ENCODE data around the gene DNM1.
"Not testable (repeated sequence)": the region's sequence is repeated elsewhere in the genome, so short reads cannot be mapped to it uniquely, and the experiment has no call there.

DNM1 gene

DNA sequence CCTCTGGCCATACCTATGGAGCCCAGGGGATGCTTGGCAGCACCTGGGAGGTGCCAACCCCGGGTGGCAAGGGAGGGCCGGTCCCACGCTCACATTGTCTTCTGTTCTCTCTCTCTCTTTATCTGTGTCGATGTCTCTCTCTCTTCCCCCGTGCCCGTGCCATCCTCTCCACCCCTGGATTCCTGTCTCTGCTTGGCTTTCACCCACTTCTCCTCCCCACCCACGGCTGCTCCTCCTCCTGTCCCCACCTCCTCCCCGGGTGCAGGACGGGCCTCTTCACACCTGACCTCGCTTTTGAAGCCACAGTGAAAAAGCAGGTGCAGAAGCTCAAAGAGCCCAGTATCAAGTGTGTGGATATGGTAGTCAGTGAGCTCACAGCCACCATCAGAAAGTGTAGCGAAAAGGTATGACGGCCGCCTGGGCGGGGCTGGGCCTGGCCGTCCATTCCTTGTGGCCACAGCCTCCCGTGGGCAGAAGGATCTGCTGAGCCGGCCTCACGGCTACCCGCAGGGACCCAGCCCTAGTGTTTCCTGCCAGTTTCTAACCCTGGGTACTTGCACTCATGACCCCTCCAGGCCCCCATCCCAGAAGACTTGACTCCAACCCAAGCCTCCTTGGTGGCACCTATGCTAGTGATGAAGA is 22.7 kb downstream of the DNM1 start:
- DNase-seq (ENCODE audit: low spot score), result no peak

DNA sequence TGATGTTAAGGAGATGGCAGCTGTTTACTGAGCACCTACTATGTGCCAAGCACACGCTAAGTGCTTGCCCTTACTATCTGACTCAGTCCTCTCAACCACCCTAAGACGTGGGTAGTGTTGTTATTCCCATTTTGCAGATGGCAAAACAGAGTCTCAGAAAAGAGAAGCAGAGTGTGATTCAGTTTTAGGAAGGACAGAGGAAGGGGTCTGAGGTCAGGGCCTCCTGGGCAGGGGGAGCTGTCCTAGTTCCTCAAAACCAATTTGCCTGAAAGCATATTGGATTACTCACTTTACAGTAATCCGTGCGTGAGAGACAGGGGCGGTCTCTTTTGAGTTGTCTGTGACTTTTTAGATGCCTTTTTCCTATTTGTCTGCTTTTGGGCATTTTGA is 23.2 kb downstream of the DNM1 start:
- no peak for DNase-seq (ENCODE audit: low spot score)

DNA sequence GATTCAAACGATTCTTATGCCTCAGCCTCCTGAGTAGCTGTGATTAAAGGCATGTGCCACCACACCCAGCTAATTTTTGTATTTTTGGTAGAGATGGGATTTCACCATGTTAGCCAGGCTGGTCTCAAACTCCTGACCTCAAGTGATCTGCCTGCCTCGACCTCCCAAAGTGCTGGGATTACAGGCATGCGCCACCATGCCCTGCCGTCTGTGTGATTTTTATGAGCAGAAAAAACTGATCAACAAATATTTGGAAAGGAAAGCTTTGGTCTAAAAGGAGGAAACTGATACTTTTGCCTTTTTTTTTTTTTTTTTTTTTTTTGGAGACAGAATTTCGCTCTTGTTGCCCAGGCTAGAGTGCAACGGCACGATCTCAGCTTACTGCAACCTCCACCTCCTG is 27.7 kb downstream of the DNM1 start:
- DNase-seq (ENCODE audit: low spot score), result not testable (repeated sequence)

DNA sequence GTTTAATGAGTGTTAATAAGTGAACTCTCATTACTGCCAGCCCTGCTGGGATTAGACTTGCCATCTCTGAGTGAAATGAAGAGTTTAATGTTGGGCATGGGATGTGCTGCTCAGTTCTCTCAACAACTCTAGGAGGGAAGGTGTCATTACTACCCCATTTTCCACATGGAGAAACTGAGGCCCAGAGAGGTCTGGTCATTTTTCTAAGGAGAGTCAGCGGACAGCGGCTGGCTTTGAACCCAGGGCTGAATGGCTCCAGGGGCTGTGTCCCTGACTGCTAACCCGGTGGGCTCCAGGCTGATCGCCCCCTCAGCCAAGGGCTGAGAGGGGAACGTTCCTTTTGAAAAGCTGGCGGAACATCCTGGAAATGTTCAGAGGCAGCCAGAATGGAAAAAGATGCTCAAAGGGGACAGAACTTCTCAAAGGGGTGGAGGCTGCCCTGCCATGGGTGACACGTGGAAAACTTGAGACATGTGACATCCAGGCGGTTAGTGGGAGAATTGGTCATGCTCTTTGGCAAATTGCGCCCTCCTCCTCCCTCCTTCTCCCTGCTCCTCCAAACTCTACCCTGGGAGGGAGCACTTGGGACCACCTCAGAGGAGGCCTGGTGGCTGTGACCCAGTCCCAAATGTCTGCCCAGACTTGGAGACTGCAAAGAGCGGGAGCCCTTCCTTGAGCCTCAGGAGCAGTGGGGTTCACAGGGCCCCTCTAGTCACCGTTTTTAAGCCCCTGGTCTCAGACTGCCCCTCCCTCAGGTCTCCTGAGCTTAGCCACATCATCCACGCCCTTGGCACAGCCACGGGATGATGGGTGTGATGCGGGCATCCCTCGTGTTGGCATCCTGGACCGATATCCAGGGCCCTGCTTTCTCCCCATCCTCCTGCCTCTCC is 28.7 kb downstream of the DNM1 start:
- DNase-seq (ENCODE audit: low spot score), result no peak

GRCh38 chr9:128232528-128233428 is 29.6 kb downstream of the DNM1 start:
- no peak for DNase-seq (ENCODE audit: low spot score)

DNA sequence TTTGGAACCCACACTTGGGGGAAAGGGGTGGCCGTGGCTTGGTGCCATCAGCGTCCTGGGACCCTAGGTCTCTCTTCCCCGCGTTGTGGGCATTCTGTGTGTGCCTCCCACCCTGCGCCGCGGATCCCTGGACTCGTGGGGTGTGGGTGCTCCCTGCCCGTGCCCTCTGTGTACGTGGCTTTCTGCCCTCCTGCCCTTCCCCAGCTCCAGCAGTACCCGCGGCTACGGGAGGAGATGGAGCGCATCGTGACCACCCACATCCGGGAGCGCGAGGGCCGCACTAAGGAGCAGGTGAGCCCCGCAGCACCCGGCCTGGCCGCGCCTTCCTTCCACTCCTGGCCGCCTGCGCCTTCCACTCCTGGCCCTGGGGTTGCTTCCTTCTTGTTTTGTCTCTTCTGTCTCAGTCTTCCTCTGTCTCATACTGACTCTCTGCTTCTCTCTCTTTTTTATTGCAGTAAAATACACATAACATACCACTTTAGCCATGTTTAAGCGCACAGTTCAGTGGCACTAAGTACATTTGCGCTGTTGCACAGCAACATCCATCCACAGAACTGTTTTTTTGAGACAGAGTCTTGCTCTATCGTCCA is 30.7 kb downstream of the DNM1 start:
- no peak for DNase-seq (ENCODE audit: low spot score)

- DNase-seq (ENCODE audit: low spot score), result no peak
Measured at GRCh38 chr9:128242124-128242523, 38.9 kb downstream of the DNM1 start.

- DNase-seq (ENCODE audit: low spot score), result no peak
Measured at GRCh38 chr9:128242828-128243214, 39.6 kb downstream of the DNM1 start.

- DNase-seq (ENCODE audit: low spot score), result no peak
Measured at GRCh38 chr9:128243215-128244018, 40.2 kb downstream of the DNM1 start.

GRCh38 chr9:128244091-128244836 is 41.1 kb downstream of the DNM1 start:
- no peak for DNase-seq (ENCODE audit: low spot score)

- DNase-seq (ENCODE audit: low spot score), result no peak
Measured at GRCh38 chr9:128244837-128245231, 41.7 kb downstream of the DNM1 start.

- DNase-seq (ENCODE audit: low spot score), result no peak
Measured at GRCh38 chr9:128245421-128246151, 42.4 kb downstream of the DNM1 start.

DNA sequence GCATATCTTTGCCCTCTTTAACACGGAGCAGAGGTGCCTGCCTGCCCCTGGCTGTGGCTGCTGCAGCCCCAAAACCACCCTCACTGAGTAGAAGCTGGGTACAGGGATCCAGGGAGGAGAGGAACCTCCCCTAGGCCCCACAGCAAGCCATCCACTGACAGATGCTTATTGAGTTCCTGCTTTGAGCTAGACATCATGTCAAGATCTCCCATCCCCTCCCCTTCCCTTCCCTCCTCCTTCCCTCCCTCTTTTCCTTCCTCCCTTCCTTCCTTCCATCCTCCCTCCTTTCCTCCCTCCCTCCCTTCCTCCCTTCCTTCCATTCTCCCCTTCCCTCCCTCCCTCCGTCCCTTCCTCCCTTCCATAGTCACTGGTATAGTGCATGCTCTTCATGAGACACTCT is 43.3 kb downstream of the DNM1 start:
- no peak for DNase-seq (ENCODE audit: low spot score)

GRCh38 chr9:128247226-128247803 is 44.1 kb downstream of the DNM1 start:
- DNase-seq (ENCODE audit: low spot score), result no peak

DNA sequence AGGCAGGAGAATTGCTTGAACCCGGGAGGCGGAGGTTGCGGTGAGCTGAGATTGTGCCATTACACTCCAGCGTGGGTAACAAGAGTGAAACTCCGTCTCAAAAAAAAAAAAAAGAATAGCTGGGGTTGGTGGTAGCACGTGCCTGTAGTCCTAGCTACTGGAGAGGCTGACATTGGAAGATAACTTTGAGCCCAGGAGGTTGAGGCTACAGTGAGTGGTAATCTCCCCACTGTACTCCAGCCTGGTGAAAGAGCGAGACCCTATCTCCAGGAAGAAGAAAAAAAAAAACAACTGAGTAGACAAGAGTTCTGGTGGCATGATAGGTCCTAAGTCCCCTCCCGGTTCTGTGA is 46.4 kb downstream of the DNM1 start:
- DNase-seq (ENCODE audit: low spot score), result no peak

GRCh38 chr9:128249908-128250838 is 47.0 kb downstream of the DNM1 start:
- DNase-seq (ENCODE audit: low spot score), result peak; percentile 98

- peak; percentile 7 for DNase-seq (ENCODE audit: low spot score)
Measured at GRCh38 chr9:128250839-128251731, 47.9 kb downstream of the DNM1 start.

GRCh38 chr9:128251732-128252100 is 48.5 kb downstream of the DNM1 start:
- no peak for DNase-seq (ENCODE audit: low spot score)
